Stimulated activated CD4-positive, alpha-beta T cell treated with anti-CD3 and anti-CD28 coated beads, Interleukin-2, amount 100 ng/mL, for 24 hours (primary cell): ENCODE data around the gene CDH26.

Source experiments
- DNase-seq, 2 donors: peaks; one replicate each; pipeline ENCODE4 v3.0.0-alpha.2; 2020

Gene CDH26

GRCh38 chr20:59958123-59958522 is at the start of gene CDH26:
Gene CDH26, plus strand, starts transcription at chr20:59958423. Its CDS starts 304 bp downstream, at chr20:59958727.
- DNase-seq = no peak

DNA sequence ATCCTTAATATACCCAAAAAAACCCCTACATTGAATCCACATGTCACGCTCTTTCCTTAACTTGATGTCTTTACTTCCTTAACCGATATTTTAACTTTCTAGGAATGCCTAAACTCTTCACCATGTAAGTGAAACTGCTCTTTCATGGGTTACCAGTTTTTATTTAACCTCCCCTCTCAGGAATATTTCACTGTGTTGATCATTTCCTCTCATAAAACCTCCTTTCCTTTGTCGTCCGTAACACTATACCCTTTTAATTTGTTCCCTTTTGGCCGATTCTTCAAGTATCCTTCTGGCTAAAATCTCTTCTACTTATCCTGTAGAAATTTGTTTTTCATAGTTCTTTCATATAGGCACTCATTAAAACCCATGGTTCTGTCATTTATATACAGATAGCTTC is 49.4 kb upstream of the CDH26 start:
- no peak for DNase-seq

- DNase-seq = no peak
Measured at GRCh38 chr20:59911041-59911440, 47.2 kb upstream of the CDH26 start.

DNA sequence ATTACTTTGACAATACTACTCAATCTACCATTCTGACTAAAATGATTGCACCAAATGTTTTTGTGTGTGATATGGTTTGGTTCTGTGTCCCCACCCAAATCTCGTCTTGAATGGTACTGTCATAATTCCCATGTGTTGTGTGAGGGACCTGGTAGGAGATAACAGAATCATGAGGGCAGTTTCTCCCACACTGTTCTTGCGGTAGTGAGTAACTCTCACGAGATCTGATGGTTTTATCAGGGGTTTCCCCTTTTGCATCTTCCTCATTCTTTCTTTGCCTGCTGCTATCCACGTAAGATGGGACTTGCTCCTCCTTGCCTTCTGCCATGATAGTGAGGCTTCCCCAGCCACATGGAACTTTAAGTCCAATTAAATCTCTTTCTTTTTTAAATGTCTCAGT is 45.6 kb upstream of the CDH26 start:
- DNase-seq = no peak

DNA sequence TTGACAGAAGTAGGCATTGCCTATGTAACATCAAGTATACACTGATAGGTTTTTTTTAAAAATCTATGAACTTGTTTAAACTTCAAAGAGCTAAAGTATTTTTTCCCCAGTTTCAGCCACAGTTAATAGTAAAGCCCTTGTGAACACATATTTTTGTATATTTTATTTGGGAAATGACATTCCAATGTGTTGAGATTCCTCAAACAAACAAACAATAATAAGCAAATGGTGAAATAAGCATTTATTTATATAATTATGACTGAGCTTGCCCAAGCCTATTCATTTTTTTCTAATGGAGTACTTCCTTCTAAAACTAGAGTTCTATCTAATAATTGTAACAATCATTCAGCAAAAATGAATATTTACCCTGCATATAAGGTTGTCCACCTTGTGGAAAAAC is 37.3 kb upstream of the CDH26 start:
- DNase-seq = no peak

GRCh38 chr20:59923514-59923913 is 34.7 kb upstream of the CDH26 start:
- no peak for DNase-seq

DNA sequence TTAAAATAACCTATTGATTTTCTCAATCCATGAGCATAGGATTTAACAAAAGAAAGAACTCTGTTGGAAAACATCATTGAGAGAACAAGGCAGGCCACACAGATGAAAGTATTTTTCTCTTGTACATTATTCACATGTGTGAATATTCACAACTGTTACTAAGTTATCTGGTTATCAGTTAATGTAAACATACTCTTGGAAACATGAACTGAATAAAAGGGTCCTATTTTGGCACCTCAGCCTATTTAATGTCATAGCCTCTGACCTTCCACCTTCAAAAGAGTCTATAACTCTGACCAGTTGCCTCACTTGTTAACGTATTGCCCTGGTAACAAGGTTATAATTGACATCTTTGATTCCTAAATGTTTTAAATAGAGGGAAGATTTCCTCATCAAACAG is 32.9 kb upstream of the CDH26 start:
- no peak for DNase-seq

- DNase-seq = no peak
Measured at GRCh38 chr20:59925899-59926298, 32.3 kb upstream of the CDH26 start.

DNA sequence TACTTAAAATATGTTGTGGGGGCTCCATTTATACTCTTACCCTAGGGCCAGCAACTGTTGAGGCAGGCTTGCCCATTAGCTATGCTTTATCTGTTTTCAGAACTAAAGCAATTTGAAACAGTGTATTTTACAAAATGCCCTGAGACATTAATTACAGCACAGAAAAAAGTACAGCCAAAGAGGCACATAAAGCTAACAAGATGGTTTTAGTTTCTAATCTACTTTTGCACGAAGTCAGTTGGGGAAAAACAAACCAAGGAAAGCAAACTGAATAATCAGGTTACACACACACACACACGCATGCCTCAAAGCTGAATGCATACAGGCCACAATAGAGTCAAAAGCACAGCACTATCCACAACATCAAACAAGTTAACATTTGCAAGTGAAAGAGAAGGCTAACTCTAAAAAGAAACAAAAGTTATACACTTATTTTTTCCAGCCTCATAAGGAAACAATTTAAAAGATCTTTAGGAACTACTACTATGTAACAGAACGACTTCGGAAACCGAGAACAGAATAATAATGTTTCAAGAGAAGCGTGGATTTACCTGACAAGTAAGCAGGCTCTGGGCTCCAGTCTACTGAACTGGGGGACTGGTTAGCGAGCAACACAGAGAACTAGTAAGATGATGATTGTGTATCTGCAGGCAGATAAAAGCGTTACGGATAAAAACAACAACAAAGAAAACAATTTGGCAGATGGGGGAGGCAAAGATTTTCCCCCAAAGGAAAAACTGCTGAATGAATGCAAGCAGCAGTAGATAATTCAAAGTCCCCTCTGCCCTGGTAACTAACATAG is 26.5 kb upstream of the CDH26 start:
- no peak for DNase-seq

DNA sequence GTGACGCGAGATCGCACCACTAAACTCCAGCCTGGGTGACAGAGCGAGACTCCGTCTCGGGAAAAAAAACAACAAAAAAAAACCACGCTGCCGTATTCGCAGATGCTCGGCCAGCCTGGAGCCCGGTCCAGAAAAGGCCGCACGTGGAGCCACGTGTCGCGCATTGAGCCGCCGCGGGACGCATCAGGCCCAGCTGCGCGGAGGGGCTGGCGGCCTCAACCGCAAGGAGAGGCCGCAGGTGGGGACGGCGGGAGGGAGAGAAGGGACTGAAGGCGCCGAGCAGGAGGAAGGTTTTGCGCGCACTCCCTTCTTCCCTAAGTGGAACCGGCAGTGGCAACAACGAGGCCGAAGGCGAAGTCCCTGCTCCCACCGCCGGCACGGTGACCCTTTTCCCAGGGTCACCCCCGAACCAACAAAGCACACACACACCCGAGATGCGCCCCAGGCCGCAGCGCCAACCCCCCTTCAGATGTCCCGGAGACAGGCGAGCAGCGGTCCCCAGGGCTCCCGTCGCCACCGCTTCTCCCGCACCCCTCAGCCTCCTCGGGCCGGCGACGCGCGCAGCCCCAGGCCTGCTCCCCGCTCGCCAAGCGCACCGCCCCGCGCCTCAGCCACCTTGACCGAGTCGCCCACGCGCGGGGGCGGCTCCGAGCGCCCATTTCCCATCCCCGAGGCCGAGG is 25.5 kb upstream of the CDH26 start:
- DNase-seq = no peak

DNA sequence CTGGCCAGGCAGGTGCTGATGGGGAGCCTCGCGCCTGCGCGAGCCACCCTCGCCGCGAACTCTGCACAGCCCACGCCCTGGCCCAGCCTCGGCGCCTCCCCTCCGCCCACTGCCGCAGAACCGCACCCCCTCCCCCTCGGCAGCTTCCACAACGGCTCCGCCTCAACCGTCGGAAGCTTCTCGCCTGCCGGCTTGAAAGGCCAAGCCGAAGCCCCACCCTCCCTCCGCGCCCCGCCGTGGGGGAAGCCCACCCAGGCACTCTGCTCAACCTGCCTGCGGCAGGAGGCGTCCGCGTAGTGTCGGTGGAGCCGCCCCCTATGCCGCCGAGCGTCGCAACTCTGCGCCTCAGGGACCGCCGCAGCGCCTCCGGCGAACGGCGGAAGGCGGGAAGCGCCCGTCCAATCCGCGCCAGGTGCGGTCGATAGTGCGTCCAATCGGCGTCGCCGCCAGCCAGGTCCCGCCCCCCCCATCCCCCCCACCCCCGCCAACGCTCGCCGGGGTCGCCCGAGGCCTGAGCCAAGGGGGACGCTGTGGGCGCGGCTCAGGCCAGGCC is 24.9 kb upstream of the CDH26 start, which contains the start of gene SYCP2:
Gene SYCP2 (minus strand): TSS at position 342 of the 553 bp plus-strand sequence. CDS start 11,224 bp downstream, outside the sequence.
- DNase-seq = peak; percentile 61

DNA sequence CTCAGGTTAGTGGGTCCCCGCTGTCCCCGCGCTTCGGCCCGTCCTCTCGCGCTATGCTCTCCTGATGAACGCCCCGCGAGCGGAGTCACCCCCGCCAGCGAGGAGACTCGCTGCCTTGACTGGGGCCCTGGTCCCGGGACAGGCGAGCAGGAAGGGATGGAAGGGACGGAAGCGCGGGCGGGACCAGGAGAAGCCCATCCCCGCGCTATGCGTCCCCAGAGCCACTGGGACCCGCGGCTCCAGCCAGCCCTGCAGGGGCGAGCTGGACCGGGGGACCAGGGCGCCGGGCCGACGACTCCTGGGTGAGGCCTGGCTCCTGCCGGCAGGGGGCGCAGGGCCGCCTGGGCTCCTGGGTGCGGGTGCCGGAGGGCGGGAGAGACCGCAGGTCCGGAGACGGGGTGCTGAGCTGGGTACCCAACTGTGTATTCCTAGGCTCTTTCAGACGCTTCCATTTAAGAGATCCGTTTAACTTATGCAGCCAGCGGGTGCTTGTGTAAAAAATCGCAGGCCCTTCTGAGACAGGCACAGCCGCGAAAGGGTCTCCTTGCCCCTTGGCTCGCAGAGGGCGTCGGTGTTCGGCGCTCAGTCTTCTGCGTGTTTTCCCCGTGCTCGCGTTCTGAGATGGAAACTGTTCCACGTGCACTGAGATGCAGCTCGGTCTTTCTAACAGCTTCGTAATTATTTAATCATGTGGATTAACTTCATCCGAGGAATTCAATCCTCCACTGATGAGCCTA is 24.2 kb upstream of the CDH26 start:
- peak; percentile 84 to 85 for DNase-seq

DNA sequence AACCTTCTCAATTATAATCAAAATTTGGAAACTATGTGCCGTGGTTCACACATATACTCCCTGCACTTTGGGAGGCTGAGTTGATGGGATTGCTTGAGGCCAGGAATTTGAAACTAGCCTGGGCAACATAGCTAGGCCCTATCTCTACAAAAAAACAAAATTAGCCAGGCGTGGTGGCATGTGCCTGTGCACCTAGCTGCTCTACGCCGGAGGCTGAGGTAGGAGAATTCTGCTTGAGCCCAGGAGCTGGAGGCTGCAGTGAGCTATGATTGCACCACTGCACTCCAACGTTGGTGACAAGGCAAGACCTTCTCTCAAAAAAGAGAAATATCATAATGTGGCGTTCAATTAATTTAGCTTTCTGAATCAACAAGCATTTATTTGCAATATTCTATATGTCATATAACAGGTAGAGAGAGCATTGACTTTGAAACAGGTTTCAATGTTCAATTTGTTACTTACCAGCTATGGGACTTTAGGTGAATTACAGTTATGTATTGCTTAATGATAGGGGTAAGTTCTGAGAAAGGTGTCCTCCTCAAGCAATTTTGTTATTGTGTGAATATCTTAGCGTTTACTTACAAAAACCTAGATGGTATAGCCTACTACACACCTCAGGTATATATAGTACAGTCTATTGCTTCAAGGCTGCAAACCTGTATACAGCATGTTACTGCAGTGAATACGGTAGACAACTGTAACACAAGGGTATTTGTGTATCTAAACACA is 22.6 kb upstream of the CDH26 start:
- no peak for DNase-seq

DNA sequence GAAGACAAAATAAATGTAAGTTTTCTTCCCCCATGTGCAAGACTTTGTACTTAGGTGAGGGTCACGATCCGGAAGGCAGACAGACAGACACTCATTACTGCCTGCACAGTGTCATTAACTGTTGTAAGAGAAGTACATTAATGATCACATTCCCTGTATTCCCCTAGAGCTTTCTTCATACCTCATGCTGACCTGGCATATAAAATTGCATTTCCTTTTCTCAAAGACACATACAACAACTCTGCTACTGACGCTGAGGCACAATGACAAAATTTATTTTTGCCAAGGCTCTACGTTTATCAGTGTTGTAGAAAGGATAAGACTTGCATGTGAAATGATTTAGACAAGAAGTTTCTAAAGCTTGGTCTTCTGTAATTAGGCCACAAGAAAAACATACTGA is 21.8 kb upstream of the CDH26 start:
- no peak for DNase-seq

DNA sequence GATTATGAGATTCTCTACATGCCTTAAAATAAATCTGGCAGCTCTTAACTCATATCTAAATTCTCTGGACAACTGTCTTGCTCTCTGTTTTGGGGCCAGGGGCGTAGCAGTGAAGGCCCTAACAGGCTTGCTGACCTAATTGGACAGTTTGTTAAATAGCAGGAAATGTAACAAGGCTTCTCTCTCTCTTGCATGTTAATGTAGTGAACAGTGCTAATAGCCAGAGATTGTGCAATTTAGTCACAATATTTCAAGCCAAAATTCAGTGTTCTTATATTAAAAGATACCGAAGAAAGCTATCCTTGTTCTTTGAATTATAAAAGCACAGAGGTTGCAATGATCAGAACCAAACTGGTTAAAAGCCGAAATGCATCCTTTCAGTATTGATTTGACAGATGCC is 21.1 kb upstream of the CDH26 start:
- no peak for DNase-seq

- DNase-seq = no peak
Measured at GRCh38 chr20:59938221-59938620, 20.0 kb upstream of the CDH26 start.

DNA sequence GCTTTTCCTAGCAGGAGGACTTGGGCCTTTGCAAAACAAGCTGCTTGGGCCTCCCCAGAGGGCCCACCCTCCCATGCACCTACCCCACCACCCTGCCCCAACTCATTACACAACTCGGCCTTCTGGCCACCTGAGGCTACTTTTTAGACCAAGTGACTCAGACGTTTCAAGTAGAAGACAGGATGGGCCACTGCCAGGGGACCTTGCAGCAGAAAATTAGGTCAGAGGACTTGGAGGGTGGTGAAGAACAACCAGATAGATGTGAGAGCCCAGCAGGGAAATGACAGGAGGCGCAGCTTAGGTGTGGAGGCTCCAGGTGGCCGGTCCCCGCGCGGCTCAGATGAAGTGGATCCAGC is 19.5 kb upstream of the CDH26 start:
- no peak for DNase-seq

- no peak for DNase-seq
Measured at GRCh38 chr20:59939052-59939878, 19.0 kb upstream of the CDH26 start.

GRCh38 chr20:59939879-59940128 is 18.4 kb upstream of the CDH26 start:
- no peak for DNase-seq

DNA sequence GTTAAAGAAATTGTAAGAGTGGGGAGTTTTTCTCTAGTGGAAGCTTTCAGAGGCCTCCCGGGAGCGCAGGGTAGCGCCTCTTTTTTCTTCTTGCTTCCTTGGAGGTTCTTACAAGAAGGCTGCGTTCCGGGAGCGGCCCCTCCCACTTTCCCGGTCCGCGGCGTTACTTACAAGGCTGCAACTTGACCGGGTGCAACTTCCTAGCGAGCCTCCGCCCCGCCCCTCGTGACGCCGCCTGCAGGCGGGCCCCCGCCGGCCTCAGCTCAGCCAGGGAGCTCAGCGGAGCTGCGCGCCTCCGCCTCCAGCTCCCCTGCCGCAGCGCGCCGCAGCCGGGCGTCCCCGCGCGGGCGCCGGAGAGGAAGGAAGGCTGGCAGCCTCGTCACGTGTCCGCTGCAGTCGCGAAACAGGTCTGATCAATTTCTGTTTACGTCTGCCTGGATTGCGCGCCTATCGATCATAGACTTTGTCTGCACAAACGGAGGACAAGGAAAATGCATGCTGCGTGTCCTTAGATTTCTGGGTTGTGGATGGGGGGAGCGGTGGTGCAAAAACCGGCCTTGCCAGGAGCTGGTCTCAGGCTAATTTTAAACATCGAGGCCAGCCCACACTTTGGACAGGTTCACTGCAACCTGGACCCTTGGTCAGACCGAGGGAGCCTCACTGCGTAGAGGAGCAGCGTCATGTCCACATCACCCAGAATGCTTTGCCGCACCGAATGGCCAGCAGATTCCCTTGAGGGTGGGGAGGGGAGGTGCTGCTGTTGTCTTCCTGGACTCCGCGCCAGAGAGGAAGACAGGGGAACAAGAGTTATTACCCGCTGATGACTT is 17.9 kb upstream of the CDH26 start, which contains the start of the genes FAM217B and PPP1R3D:
Gene FAM217B (plus strand): TSS at position 261 of the 827 bp plus-strand sequence. CDS start 3,555 bp downstream, outside the sequence.
Gene PPP1R3D (minus strand): TSS at position 177 of the 827 bp plus-strand sequence. CDS start 374 bp downstream, outside the sequence.
- peak; percentile 91 to 94 for DNase-seq

GRCh38 chr20:59940956-59941294 is 17.3 kb upstream of the CDH26 start:
- DNase-seq = no peak
